Measurements from ENCODE around the gene EID2B.

The EID2B gene

GRCh38 chr19:39532233-39533002 lies at the start of gene EID2B:
TSS of gene EID2B (minus strand) at chr19:39532852. CDS start at chr19:39532802, 50 bp downstream.
- DNase-seq (ENCODE audit: low read depth in 1 of 2, low spot score in 1 of 2), result peak; percentile 87 to 94

- no peak for DNase-seq (ENCODE audit: low read depth in 1 of 2, low spot score in 1 of 2)
Observed at GRCh38 chr19:39582442-39582841, 49.8 kb upstream of the EID2B start.

GRCh38 chr19:39568604-39569003 lies 36.0 kb upstream of the EID2B start:
- no peak for DNase-seq (ENCODE audit: low read depth in 1 of 2, low spot score in 1 of 2)

- DNase-seq (ENCODE audit: low read depth in 1 of 2, low spot score in 1 of 2), result no peak
Observed at GRCh38 chr19:39566064-39566463, 33.4 kb upstream of the EID2B start.

GRCh38 chr19:39563408-39563807 lies 30.8 kb upstream of the EID2B start:
- DNase-seq (ENCODE audit: low read depth in 1 of 2, low spot score in 1 of 2), result no peak

GRCh38 chr19:39558624-39559117 lies 26.0 kb upstream of the EID2B start:
- no peak for DNase-seq (ENCODE audit: low read depth in 1 of 2, low spot score in 1 of 2)

GRCh38 chr19:39557811-39558623 lies 25.4 kb upstream of the EID2B start:
- no peak for DNase-seq (ENCODE audit: low read depth in 1 of 2, low spot score in 1 of 2)

GRCh38 chr19:39555883-39556282 lies 23.2 kb upstream of the EID2B start:
- no peak for DNase-seq (ENCODE audit: low read depth in 1 of 2, low spot score in 1 of 2)

GRCh38 chr19:39554701-39555311 lies 22.2 kb upstream of the EID2B start:
- DNase-seq (ENCODE audit: low read depth in 1 of 2, low spot score in 1 of 2), result no peak

GRCh38 chr19:39553082-39553652 lies 20.5 kb upstream of the EID2B start:
- DNase-seq (ENCODE audit: low read depth in 1 of 2, low spot score in 1 of 2), result no peak

- no peak for DNase-seq (ENCODE audit: low read depth in 1 of 2, low spot score in 1 of 2)
Observed at GRCh38 chr19:39550197-39550596, 17.5 kb upstream of the EID2B start.

GRCh38 chr19:39546599-39546998 lies 13.9 kb upstream of the EID2B start:
- DNase-seq (ENCODE audit: low read depth in 1 of 2, low spot score in 1 of 2), result no peak

GRCh38 chr19:39544911-39545310 lies 12.3 kb upstream of the EID2B start:
- DNase-seq (ENCODE audit: low read depth in 1 of 2, low spot score in 1 of 2), result no peak

- DNase-seq (ENCODE audit: low read depth in 1 of 2, low spot score in 1 of 2), result no peak
Observed at GRCh38 chr19:39544226-39544903, 11.7 kb upstream of the EID2B start.

GRCh38 chr19:39543477-39543857 lies 10.8 kb upstream of the EID2B start:
- DNase-seq (ENCODE audit: low read depth in 1 of 2, low spot score in 1 of 2), result no peak

GRCh38 chr19:39542206-39542605 lies 9.6 kb upstream of the EID2B start:
- DNase-seq (ENCODE audit: low read depth in 1 of 2, low spot score in 1 of 2), result no peak

- DNase-seq (ENCODE audit: low read depth in 1 of 2, low spot score in 1 of 2), result no peak
Observed at GRCh38 chr19:39540333-39540673, 7.7 kb upstream of the EID2B start.

- DNase-seq (ENCODE audit: low read depth in 1 of 2, low spot score in 1 of 2), result peak; percentile 92 to 95
Observed at GRCh38 chr19:39539518-39540332, 7.1 kb upstream of the EID2B start, which contains the start of gene EID2. TSS of gene EID2 (minus strand) at chr19:39540161. CDS start at chr19:39540079, 82 bp downstream.

GRCh38 chr19:39539165-39539517 lies 6.5 kb upstream of the EID2B start:
- no peak for DNase-seq (ENCODE audit: low read depth in 1 of 2, low spot score in 1 of 2)

- DNase-seq (ENCODE audit: low read depth in 1 of 2, low spot score in 1 of 2), result no peak
Observed at GRCh38 chr19:39533791-39534190, 1.1 kb upstream of the EID2B start.
